Colonic mucosa (tissue), 4 donors: ENCODE results near the gene ANKH. TPM values are rescaled to one million over a fixed set of nuclear protein-coding genes. Genes with fewer than 3 reads are reported as not detected.

Experiments used
- DNase-seq: peaks from one replicate; pipeline ENCODE4 v3.0.0-alpha.2; 2020
- H3K27ac ChIP-seq: fragments of 200-600 bp; one replicate; pipeline ENCODE4 v1.8.0; 2021
- H3K27me3 ChIP-seq: fragments of 200-600 bp; one replicate; pipeline ENCODE4 v1.8.0; 2021
- H3K36me3 ChIP-seq: fragments of 200-600 bp; one replicate; pipeline ENCODE4 v1.8.0; 2021
- H3K4me1 ChIP-seq: fragments of 200-600 bp; one replicate; pipeline ENCODE4 v1.8.0; 2021; ENCODE audit warnings: mild to moderate bottlenecking
- H3K4me3 ChIP-seq: fragments of 200-600 bp; one replicate; pipeline ENCODE4 v1.8.0; 2021
- H3K9ac ChIP-seq, 2 donors: one replicate each; pipeline ENCODE4 v1.7.0; 2013; ENCODE audit warnings: control low read depth in 2 of 2, low read depth in 2 of 2, low read length in 2 of 2
- H3K9me3 ChIP-seq: fragments of 200-600 bp; one replicate; pipeline ENCODE4 v1.8.0; 2021
- CTCF ChIP-seq: fragments of 200-600 bp; IDR thresholded peaks from one replicate; pipeline ENCODE4 v1.8.0; 2022; ENCODE audit warnings: antibody characterized with exemption, mild to moderate bottlenecking
- intact Hi-C: fragments of 100-400 bp; cut with DNase I; formaldehyde crosslinking; loops from one replicate; pipeline ENCODE4 v1.14.1; 2022
- total RNA-seq, 2 donors: library from RNA; stranded (reverse); fragmentation: NEBNext Ultra II Directional in 1 of 2; extraction: Animal tissue kit (Norgen Biotek cat#: 25700) in 1 of 2; gene quantifications; one replicate each; pipeline ENCODE4 v1.2.1, GENCODE V29; 2021
- donor health status: healthy.
- donor health status: DM: no; HTN: no; CAD: no.
- donor health status: DM: no; HTN: no; CAD: no.

Gene ANKH
- total RNA-seq, 2 donors from 2014 or later, result 81.8 to 103 TPM

GRCh38 chr5:14712666-14713065, 158.9 kb downstream of the ANKH start:
- H3K9ac ChIP-seq, result no peak overlapping the region
- DNase-seq, result no peak
- H3K4me1 ChIP-seq, result no peaks in the 10 kb centered on the region
- H3K9me3 ChIP-seq, result no peaks in the 10 kb centered on the region
- no peak for TF ChIP-seq CTCF
- no peak overlapping the region for H3K4me3 ChIP-seq
- H3K27ac ChIP-seq, result no peak overlapping the region
- intact Hi-C loops, result no loop called here
- H3K27me3 ChIP-seq, result no peaks in the 10 kb centered on the region
- no peaks in the 10 kb centered on the region for H3K36me3 ChIP-seq

- no peak overlapping the region for H3K4me3 ChIP-seq
- DNase-seq, result no peak
- H3K36me3 ChIP-seq, result no peaks in the 10 kb centered on the region
- no peaks in the 10 kb centered on the region for H3K27me3 ChIP-seq
- H3K9ac ChIP-seq, result no peak overlapping the region
- H3K4me1 ChIP-seq, result no peaks in the 10 kb centered on the region
- intact Hi-C loops, result no loop called here
- H3K9me3 ChIP-seq, result no peaks in the 10 kb centered on the region
- no peak for TF ChIP-seq CTCF
- H3K27ac ChIP-seq, result no peak overlapping the region
Measured at GRCh38 chr5:14712131-14712530, 159.4 kb downstream of the ANKH start.

- DNase-seq, result no peak
- no peak for TF ChIP-seq CTCF
- no peak overlapping the region for H3K9ac ChIP-seq
Measured at GRCh38 chr5:14710313-14710994, 161.1 kb downstream of the ANKH start.

GRCh38 chr5:14708551-14708950, 163.0 kb downstream of the ANKH start:
- H3K9me3 ChIP-seq, result no peaks in the 10 kb centered on the region
- no peaks in the 10 kb centered on the region for H3K27me3 ChIP-seq
- TF ChIP-seq CTCF, result no peak
- H3K4me1 ChIP-seq, result no peaks in the 10 kb centered on the region
- no peaks in the 10 kb centered on the region for H3K36me3 ChIP-seq
- DNase-seq, result no peak
- H3K9ac ChIP-seq, result no peak overlapping the region
- no peak overlapping the region for H3K4me3 ChIP-seq
- no peak overlapping the region for H3K27ac ChIP-seq
- intact Hi-C loops, result no loop called here

More at GRCh38 chr5:14710313-14710994, 161.1 kb downstream of the ANKH start:
- no peaks in the 10 kb centered on the region for H3K4me1 ChIP-seq
- H3K9me3 ChIP-seq, result no peaks in the 10 kb centered on the region
- H3K4me3 ChIP-seq, result no peak overlapping the region
- H3K27me3 ChIP-seq, result no peaks in the 10 kb centered on the region
- no peak overlapping the region for H3K27ac ChIP-seq
- intact Hi-C loops, result no loop called here
- no peaks in the 10 kb centered on the region for H3K36me3 ChIP-seq

- Histone ChIP-seq H3K27me3 (no peaks in the 10 kb centered on the region), H3K4me3 (no peak overlapping the region), H3K4me1 (no peaks in the 10 kb centered on the region), H3K36me3 (no peaks in the 10 kb centered on the region), H3K27ac (no peak overlapping the region), H3K9ac (no peak overlapping the region), H3K9me3 (no peaks in the 10 kb centered on the region)
- no peak for DNase-seq
- no peak for TF ChIP-seq CTCF
- intact Hi-C loops, result no loop called here
Measured at GRCh38 chr5:14707811-14708390, 163.7 kb downstream of the ANKH start.
